ENCODE measurements around the gene PROX1.

- TF ChIP-seq ATF3 (CRISPR knock-in tag; conservative IDR thresholded peaks at IDR 0.05) (no peak), CTCF (IDR thresholded peaks at IDR 0.05) (no peak)
Observed at GRCh38 chr1:213989002-213989855, 1.5 kb downstream of the PROX1 start.

Data from WTC11 (cell line).